GM12864 (cell line): ENCODE data around the gene RIMS4.
"Not testable (repeated sequence)": the region's sequence is repeated elsewhere in the genome, so short reads cannot be mapped to it uniquely, and the experiment has no call there.

Source experiments
- DNase-seq: peaks from one replicate; pipeline ENCODE4 v3.0.0-alpha.2; 2011; ENCODE audit warnings: low read depth
- H3K4me3 ChIP-seq: 2 replicates; pipeline ENCODE4 v1.5.1; 2011; ENCODE audit warnings: mild to moderate bottlenecking, low read depth, low read length, control low read depth
- CTCF ChIP-seq: IDR thresholded peaks from 2 replicates; pipeline ENCODE4 v1.5.1; 2011; ENCODE audit warnings: low read depth, mild to moderate bottlenecking, moderate library complexity, low read length, control low read depth, inconsistent platforms; ENCODE audit errors: missing control alignments

RIMS4 gene

GRCh38 chr20:44768256-44768655, 42.1 kb downstream of the RIMS4 start:
- DNase-seq: no peak
- TF ChIP-seq CTCF: no peak
- no peak overlapping the region for H3K4me3 ChIP-seq

GRCh38 chr20:44765701-44766347, 44.5 kb downstream of the RIMS4 start:
- TF ChIP-seq CTCF: no peak
- H3K4me3 ChIP-seq: no peak overlapping the region
- no peak for DNase-seq

- DNase-seq: no peak
- H3K4me3 ChIP-seq: no peak overlapping the region
- TF ChIP-seq CTCF: no peak
Observed at GRCh38 chr20:44765091-44765490, 45.3 kb downstream of the RIMS4 start.

GRCh38 chr20:44763798-44764197, 46.5 kb downstream of the RIMS4 start:
- H3K4me3 ChIP-seq, DNase-seq: not testable (repeated sequence)

- no peak for DNase-seq
Observed at GRCh38 chr20:44762466-44763140, 47.7 kb downstream of the RIMS4 start.

GRCh38 chr20:44761423-44761822, 48.9 kb downstream of the RIMS4 start:
- no peak for TF ChIP-seq CTCF
- no peak overlapping the region for H3K4me3 ChIP-seq
- no peak for DNase-seq

More at GRCh38 chr20:44762466-44763140, 47.7 kb downstream of the RIMS4 start:
- no peak for TF ChIP-seq CTCF
- no peak overlapping the region for H3K4me3 ChIP-seq

GRCh38 chr20:44759595-44759994, 50.8 kb downstream of the RIMS4 start:
- DNase-seq: no peak
- H3K4me3 ChIP-seq: no peak overlapping the region
- TF ChIP-seq CTCF: no peak
